ENCODE data around the gene SH3GL2.

The SH3GL2 gene

DNA sequence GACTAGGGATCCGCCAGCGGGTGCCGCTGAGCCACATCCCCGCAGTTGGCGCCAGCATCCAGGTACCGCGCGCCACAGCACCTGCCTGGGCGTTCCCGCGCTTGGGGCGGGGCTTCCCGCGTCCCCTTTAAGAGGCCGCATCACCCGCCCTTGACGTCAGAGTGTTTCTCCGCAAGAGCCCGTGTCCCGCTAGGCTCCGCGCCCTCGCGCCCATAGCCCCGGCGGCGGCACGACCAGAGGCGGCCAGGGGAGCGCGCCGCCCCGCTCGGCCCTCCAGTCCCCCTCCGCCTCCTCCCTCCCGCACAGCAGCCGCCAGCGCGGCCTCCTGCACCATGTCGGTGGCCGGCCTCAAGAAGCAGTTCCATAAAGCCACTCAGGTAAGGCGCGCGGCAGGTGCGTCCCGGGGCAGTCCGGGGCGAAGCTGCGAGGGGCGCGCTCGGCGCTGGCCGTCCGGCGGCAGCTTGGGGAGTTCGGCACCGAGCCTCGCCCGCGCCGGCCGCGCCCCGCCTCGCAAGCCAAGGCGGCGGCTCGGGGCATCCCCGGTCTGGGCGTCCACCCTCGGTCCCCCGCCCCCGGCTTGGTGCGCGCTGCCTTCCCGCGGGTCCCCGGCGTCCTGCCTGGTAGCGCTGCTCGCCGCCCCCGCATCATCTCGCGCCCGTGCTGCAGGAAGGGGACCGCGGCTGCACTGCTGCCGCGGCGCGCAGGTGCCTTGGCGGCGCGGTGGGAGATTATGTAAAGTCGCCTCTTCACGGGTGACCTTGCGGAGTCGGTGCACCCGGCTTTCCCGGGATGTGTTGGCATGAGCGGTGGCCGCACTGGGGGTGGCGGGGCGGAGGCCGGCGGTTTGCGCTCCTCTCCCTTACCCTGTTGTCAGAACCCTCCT, at the start of gene SH3GL2:
SH3GL2 (plus strand) TSS at position 156 of the 883 bp plus-strand sequence.
- no peak for DNase-seq (ENCODE audit: low read depth in 2 of 2)

DNA sequence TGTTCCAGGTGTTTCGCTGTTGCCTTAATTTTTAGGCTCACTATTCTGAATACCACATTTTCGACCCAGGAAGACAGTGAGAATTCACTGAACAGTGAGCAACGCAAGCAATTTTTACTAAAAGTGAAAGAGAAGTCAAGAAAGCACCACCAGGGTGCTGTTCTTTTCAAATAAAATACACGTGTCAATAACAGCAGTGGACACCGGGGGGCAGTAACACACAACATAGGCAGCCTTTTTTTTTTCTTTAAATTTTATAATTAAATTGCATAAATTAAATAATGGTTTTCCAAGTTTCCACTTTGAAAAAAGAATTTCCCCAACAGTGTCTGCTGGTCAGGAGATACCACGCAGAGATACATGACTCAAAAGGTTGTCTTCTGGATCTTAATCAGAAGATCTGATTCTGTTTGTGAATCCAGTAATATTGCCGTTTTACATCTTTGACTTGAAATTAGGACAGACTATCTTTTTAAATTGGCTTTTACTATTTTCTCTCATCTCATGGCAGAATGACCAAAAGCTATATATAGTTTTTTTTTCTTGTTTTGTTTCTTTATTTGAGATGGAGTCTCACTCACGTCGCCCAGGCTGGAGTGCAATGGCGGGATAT, 47.1 kb upstream of the SH3GL2 start:
- peak; percentile 2 to 10 for DNase-seq (ENCODE audit: low read depth in 2 of 2)

DNA sequence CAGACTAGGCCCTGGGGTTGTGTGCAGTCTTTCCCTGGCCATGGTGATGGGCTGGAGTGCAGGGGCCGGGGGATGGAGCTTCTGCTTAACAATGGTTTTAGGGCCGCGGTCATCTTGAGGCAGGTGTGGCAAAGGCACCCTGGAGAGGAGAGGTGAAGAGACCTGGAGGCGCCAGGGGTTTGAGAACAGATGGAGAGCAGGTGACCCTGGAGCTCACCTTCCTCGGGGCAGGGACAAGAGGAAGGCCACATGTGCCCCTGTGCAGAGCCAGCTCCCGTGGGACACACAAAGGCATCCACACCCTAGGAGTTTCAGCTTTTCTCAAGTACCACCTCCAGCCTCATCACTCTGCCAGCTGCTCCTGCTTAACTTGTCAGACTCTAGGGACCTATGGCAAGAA, 46.4 kb upstream of the SH3GL2 start:
- DNase-seq (ENCODE audit: low read depth in 2 of 2), result no peak

DNA sequence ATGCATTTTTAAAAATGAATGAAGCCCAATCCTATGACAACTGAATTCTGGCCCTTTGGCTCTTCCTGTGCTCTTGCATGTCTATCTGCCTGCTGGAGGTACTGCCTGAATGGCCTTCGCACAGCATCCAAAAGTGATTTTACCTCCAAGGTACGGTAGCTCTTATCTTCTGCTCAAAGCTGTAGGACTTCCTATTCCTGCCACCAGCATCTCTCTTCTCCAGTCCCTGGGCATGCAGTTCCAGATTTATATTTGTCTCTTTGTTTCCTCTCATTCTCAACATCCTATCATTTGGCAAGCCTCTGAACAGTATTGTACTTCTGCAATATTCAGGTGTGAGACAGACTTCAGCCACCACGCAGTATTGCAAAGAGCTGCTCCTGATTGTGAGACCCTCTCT, 43.7 kb upstream of the SH3GL2 start:
- DNase-seq (ENCODE audit: low read depth in 2 of 2), result no peak

DNA sequence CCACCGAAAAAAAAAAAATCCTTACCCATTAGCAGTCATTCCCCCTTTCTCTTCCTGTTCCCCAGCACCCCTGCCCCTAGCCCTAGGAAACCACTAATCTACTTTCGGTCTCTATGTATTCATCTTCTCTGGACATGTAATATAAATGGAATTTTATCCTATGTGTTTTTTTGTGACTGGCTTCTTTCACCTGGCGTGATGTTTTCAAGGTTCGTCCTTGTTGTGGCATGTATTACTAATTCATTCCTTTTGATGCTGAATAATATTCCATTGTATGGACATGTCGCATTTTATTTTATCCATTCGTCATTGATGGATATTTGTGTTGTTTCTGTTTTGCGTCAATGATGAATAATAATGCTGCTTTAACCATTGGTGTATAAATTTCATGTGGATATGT, 42.8 kb upstream of the SH3GL2 start:
- DNase-seq (ENCODE audit: low read depth in 2 of 2), result no peak

DNA sequence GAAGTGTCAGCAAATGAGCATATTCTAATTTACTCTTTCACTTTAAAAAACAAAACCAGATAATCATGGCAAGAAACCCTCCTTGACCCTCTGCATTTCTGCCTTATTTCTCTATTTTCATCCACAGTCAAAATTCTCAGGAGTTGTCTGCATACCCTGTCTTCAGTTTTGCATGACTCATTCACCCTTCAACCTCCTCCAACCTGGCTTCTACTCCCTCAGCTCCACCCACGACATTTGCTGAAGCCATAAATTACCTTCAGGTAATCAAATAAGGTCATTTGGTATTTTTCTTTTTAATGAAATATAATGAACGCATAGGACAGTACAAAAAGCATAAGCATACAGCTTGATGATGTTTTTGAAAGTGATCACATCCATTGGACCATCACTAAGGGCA, 27.8 kb upstream of the SH3GL2 start:
- DNase-seq (ENCODE audit: low read depth in 2 of 2), result no peak

DNA sequence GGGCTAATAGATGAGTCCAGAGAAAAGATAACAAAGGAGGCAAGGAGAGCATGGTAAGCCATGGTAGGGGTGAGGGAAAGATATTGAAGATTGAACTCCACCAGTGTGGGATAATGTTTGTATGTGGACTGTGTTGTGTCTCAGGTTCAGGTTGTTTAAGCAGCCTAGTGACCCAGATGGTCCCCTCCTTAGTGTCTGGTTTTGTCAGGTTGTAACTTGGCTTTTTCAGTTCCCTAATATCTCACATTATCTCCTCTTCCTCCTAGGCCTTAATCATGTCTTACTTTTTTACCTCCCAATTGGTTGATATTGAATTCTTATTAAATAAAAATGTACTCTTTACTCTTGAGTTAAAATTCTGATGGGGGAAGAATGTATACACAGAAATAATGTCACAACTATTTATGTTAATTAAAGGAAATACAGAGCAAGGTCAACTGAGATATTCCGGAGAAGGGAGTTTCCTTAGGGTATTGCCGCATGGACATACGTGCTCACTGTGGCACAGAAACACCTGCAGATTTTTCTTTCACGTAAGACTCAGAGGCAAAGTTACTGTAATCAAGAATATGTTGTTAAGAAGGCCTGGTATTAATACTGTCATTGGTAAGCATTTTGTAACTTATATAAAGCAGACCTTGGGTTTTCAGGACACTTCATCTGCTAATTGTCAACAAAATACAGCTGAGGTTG, 23.4 kb upstream of the SH3GL2 start:
- no peak for DNase-seq (ENCODE audit: low read depth in 2 of 2)

DNA sequence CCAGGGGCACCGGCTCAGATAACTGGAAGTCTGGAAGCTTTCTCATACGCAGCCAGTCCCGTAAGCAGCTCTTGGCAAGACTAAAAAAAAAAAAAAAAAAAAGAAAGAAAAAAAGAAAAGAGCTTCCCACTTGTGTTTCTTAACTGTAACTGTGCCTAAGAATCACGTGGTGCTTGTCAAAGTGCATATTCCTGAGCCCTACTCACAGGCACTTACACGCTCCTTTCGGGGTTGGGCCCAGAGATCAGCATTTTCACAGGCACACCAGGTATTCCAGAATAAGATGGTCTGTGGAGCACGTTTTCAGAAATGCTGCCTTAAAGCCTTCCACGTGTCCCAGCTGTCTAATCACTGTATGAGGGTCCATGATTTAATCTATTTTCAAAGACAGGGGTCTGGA, 22.6 kb upstream of the SH3GL2 start:
- DNase-seq (ENCODE audit: low read depth in 2 of 2), result no peak

DNA sequence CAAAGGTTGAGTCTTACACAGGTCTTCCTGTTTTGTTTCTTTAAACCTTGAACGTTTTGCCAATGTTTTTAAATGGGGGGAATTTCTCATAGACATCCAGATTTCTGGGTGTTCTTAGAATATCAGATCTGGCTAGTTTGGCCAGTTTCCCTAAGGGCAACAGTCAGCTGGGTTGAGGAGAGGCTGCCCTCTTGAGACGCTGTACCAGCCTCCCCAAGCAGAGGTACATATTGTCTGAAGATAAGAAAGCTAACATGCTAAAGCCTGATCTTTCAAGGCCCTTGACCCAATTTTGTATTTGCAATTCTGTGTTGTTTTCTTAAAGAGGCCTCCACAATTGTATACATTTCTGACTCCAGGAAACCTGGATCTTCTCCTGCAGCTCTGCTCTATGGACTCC, 21.9 kb upstream of the SH3GL2 start:
- DNase-seq (ENCODE audit: low read depth in 2 of 2), result no peak

DNA sequence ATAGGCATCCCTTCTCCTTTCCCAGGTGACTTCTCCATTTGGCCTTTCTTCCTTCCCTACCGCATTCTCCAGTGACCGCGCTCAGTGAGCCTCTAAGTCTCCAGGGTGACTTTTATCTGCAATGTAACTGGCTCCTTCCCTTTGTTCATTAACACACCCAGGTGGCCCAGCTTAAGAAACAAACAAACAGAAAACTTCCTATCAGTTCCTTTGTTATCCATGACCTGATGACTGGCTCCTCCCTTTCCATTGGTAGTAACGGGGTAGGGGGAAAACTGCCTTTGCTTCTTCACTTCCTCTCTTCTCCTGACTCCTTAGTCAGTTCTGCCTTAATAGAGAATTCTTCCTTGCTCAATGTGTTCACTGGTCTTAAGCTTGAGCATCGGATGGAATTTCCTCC, 7.0 kb upstream of the SH3GL2 start:
- no peak for DNase-seq (ENCODE audit: low read depth in 2 of 2)

DNA sequence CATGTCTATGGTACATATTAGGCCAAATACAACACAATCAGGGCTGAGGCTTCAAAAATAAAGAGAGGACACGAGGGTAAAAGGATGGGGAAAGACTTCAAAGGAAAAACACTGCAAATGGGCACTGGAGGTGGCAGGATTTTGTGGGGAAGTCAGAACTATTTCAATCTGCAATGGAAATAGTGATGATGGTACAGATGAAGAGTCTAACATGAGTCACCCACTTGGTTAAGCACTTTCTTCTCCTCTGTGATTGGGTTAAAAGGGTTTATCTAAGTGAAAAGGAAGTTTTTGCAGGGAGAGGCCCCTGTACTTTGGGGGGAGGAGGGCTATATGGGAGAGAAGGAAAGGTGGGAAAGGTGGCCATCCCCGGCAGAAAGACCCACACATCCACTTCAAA, 4.5 kb upstream of the SH3GL2 start:
- DNase-seq (ENCODE audit: low read depth in 2 of 2), result no peak

DNA sequence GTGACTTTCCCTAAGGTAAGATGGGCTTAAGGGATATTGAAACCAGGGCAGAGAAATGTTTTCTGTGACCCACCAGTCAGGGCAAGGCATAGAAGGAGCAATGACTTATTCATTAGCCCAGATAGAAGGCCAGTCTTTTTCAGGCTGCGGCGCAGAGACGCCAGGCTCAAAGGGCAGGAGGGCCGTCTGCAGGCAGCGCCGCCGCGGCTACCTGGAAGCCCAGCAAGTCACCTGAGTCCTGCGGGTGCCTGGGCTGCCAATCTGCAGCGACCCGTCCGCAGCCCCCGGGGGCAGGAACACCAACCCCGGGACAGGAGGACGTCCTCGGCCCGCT, 322 bp upstream of the SH3GL2 start:
- DNase-seq (ENCODE audit: low read depth in 2 of 2), result no peak

DNA sequence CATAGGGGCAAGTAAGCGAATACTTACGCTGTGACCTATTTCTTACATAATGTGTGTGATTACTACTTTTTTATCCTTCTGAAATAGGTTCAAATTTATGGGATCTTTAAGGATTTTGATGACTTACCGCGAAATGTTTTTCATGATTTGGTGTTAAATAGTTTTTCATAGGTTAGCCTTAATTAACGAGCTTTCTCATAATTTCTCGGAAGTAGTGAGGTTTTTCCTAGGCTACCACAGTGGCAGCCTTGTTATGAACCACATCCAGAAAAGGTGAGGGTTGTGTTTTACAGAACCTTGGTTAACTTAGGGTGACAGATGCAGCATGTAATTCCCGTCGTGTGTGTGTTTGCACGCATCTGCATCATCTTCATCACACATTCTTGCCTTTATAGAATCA, 1.3 kb downstream of the SH3GL2 start:
- DNase-seq (ENCODE audit: low read depth in 2 of 2), result no peak

DNA sequence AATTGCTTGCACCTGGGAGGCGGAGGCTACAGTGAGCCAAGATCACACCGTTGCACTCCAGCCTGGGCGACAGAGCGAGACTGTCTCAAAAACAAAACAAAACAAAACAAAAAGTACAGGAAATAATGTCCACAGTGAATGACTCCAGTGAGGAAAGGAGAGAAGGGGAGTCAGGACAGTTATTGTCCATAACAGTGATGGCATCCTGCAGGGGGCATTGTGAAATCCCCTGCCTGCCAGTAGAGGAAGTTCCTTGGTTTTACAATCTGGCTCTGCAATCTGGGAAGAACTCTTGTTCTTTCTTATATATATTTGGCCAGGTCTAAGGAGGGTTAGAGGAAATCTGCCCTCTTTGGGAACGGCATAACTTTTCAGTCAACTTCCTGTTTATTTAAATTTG, 8.2 kb downstream of the SH3GL2 start:
- no peak for DNase-seq (ENCODE audit: low read depth in 2 of 2)

DNA sequence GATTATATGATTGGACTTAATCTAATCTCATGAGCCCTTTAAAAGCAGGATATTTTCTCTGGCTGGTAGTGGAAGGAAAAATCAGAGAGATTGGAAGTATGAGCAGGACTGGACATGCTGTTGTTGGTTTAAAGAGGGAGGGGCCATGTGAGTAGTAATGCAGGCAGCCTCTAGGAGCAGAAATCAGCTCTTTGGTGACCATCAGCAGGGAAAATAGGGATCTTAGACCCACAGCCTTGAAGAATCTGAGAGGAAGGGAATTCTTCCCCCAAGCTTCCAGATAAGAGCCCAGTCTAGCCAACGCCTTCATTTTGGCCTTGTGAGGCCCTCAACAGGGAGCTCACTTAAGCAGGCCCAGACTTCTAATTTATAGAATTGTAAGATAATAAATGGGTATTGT, 9.5 kb downstream of the SH3GL2 start:
- no peak for DNase-seq (ENCODE audit: low read depth in 2 of 2)

DNA sequence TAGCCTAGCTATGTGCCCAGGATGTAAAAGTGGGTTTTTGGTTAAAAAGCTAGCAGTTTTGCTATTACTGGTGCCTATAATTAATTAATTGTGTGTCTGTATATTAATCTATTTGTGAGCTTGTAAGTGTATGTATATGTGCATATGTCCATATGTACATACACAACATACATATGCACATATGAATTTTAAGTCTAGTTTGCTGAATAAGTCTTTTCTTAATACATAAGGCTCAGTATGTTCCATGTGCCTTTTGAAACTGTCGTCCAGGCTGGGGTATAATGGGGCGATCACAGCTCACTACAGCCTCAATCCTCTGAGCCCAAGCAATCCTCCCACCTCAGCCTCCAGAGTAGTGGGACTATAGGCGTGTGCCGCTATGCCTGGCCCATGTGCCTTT, 10.1 kb downstream of the SH3GL2 start:
- no peak for DNase-seq (ENCODE audit: low read depth in 2 of 2)

DNA sequence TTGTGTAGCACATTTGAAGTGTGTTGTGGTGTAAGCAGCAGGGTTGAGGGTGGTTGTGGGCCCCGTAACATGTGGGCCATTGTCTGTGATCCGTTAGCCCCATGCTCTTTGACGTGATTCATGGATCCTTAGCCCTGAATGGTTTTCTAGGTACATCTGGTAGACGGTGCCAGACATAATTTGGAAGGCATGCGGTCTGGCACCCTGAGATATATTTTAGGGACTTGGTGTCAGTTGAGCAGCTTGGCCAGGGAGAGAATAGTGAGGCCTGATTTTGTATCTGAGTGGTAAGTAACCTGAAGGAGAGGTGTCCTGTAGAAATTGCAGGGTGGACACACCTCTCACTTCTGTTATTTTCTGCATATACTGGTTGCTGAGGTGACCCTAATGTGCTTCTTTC, 10.9 kb downstream of the SH3GL2 start:
- DNase-seq (ENCODE audit: low read depth in 2 of 2), result no peak

DNA sequence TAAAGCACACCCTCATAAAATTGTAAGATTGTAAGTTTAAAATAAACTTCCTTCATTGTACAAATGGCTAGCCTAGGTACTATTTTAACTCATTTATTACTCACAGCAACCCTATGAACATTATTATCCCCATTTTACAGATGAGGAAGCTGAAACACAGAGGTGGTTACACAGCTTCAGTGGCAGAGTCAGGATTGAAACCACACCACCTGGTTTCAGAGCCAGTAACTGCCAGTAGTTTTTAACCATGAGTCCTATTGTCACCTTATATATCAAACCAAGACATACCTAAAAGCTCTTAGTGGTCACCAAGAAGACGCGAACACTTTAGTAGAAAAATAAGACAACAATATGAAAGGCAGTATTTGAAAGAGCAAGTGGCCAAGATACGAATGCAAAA, 16.1 kb downstream of the SH3GL2 start:
- no peak for DNase-seq (ENCODE audit: low read depth in 2 of 2)

DNA sequence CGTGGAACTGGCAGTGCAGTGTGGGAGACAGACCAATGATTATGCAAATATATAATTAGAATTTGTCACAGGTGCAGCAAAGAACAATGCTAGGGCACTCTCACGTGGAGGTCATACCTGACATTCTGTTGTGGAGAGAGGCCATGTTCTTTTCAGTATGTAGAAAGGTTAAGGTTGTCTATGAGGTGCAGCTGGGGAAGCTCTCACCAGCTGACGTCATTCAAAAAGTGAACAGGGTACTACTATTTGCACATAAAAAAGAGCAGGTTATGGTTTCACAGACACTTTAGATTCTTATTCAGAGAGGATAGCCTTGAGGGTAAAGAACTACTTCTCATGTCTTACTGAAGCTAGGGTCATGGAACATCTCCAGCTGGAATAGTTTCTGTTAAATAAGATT, 19.1 kb downstream of the SH3GL2 start:
- DNase-seq (ENCODE audit: low read depth in 2 of 2), result no peak

DNA sequence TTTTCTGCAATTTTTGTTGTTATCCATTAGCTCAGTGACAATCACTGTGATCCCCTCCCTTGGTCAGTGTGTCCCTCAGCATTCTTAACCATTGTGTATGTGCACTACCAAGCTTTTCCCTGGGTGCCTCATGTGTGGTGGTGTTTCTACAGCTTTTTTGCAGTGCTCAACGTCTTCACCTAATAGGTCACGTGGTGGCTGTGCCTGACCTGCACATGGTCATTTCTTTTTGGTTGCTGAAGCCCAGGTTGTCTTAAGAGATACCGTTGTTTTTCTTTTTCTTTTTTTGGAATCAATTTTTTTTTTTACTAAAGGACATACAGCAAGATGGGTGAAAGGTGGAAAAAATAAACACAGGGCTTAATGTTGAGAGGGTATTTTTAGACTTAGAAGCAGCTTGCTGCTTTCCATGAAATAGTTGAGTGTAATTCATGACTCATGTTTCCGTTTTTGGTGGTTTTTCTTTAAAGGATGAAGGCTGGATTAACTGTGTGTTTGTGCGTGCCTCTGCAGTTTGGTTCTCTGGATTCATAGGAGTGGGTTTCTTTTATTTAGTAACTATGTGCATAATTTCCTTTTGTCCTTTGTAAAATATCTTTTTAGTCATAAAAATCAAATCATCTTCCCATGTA, 22.2 kb downstream of the SH3GL2 start:
- no peak for DNase-seq (ENCODE audit: low read depth in 2 of 2)

DNA sequence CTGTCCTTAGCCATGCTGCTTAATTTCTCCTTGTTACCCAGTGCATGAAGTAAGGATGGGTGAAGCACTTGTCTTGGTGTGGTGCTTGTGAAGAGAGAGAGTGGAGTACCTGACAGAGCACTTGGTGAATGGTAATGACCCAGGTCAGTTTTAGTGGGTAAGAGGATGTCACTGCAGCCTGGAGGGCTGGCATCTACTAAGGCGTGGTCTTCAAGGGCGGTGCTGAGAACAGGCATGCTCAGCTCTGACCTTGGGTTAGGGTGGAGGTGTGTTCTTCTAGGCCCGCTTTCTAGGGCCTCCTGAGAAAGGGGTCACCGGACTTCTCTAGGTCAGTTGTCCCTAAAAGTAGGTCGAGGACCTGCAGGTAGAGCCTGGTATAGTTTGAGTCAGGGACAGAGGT, 25.7 kb downstream of the SH3GL2 start:
- DNase-seq (ENCODE audit: low read depth in 2 of 2), result no peak

DNA sequence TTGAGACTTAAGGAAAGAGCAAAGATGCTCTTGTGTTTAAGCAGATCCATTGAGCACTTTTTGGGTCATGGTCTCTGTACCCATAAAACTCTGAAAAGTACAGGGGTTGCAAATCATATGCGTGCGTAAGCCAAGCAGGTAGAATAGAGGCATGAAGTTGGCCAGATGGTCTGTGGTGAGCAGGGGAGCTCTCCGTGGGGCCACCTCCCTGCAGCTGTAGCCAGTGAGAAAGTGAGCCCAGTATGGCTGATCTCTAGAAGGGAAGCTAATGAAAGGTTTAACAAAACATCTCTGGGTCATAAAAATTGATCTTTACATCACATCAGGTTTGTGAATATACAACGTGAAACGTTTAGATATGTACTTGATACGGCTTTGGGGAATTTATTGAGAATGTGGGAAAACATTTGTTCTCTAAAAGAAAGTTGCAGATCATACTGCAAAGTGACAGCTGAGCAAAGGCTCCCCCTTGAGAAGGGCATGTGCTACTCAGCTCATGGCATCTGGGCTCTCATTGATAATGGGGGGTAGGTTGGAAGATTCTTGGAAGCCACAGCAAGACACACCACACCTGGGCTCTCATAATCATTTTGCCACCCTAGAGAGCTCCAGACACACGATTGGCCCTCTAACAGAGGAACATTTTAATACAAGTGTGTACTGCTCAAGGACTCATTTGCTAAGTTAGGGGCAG, 30.6 kb downstream of the SH3GL2 start:
- DNase-seq (ENCODE audit: low read depth in 2 of 2), result no peak

All from stimulated activated CD4-positive, alpha-beta T cell treated with anti-CD3 and anti-CD28 coated beads, Interleukin-4, amount 100 ng/mL, for 48 hours (primary cell).